NCI-H187 (cell line): ENCODE measurements around the gene APPBP2.
"Not testable (repeated sequence)": the region's sequence is repeated elsewhere in the genome, so short reads cannot be mapped to it uniquely, and the experiment has no call there.

Experiments used
- DNase-seq, 2 experiments: peaks; one replicate each; lab custom pipeline; 2025; lab: John Stamatoyannopoulos, UW

Gene APPBP2

GRCh38 chr17:60525685-60526514, at the start of gene APPBP2:
APPBP2 (minus strand) TSS chr17:60526242; CDS start chr17:60525931, 311 bp downstream.
- DNase-seq, result peak; percentile 52 to 77

GRCh38 chr17:60573236-60574051, 47.4 kb upstream of the APPBP2 start:
- no peak for DNase-seq

- DNase-seq, result no peak
These were observed 39.2 kb upstream of the APPBP2 start for GRCh38 chr17:60565233-60565632.

- no peak for DNase-seq
These were observed 37.7 kb upstream of the APPBP2 start for GRCh38 chr17:60563743-60564142.

GRCh38 chr17:60562421-60562820, 36.4 kb upstream of the APPBP2 start:
- DNase-seq, result no peak

- no peak for DNase-seq
These were observed 34.8 kb upstream of the APPBP2 start for GRCh38 chr17:60560860-60561257.

GRCh38 chr17:60559995-60560859, 34.2 kb upstream of the APPBP2 start:
- no peak for DNase-seq

- no peak for DNase-seq
These were observed 33.6 kb upstream of the APPBP2 start for GRCh38 chr17:60559659-60559994.

GRCh38 chr17:60557805-60558204, 31.8 kb upstream of the APPBP2 start:
- DNase-seq, result no peak

- DNase-seq, result no peak
These were observed 29.7 kb upstream of the APPBP2 start for GRCh38 chr17:60555786-60556185.

- no peak for DNase-seq
These were observed 28.3 kb upstream of the APPBP2 start for GRCh38 chr17:60554377-60554788.

GRCh38 chr17:60552255-60552654, 26.2 kb upstream of the APPBP2 start:
- DNase-seq, result not testable (repeated sequence)

GRCh38 chr17:60548990-60549389, 22.9 kb upstream of the APPBP2 start:
- no peak for DNase-seq

- no peak for DNase-seq
These were observed 19.6 kb upstream of the APPBP2 start for GRCh38 chr17:60545465-60546191.

- no peak for DNase-seq
These were observed 16.0 kb upstream of the APPBP2 start for GRCh38 chr17:60542071-60542470.

- DNase-seq, result no peak
These were observed 14.4 kb upstream of the APPBP2 start for GRCh38 chr17:60540460-60540859.

- DNase-seq, result no peak
These were observed 13.8 kb upstream of the APPBP2 start for GRCh38 chr17:60539807-60540206.

- DNase-seq, result no peak
These were observed 12.7 kb upstream of the APPBP2 start for GRCh38 chr17:60538726-60539125.

- no peak for DNase-seq
These were observed 9.6 kb upstream of the APPBP2 start for GRCh38 chr17:60535382-60536279.

- no peak for DNase-seq
These were observed 8.6 kb upstream of the APPBP2 start for GRCh38 chr17:60534613-60535157.
